ENCODE data around the gene ADAMTS2. TPM values are rescaled to one million over a fixed set of nuclear protein-coding genes. Genes with fewer than 3 reads are reported as not detected.

The ADAMTS2 gene
- total RNA-seq, 2 experiments from 2014 or later = not detected

DNA sequence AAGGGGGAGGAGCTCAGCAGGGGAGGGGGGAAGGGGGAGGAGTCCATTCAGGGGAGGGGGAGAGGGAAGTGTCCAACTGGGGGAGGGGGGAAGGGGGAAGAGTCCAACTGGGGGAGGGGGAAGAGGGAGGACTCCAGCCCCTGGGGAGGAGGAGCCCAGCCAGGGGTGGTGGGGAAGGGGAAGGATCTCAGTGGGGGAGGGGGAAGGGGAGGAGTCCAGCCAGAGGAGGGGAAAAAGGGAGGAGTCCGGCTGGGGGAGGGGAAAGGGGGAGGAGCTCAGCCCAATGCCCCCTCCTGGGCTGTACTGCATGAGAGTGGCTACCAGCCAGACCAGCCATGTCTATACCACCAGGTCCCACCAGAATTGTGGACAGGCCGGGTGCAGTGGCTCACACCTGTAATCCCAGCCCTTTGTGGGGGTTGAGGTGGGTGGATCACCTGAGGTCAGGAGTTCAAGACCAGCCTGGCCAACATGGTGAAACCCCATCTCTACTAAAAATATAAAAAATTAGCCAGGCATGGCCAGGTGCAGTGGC, 30.6 kb upstream of the ADAMTS2 start:
- Mint-ChIP-seq H3K36me3 (ENCODE audit: low read depth) (no peaks in the 10 kb centered on the region), H3K4me3 (no peak overlapping the region), H3K27ac (no peak overlapping the region), H3K9me3 (no peaks in the 10 kb centered on the region), H3K4me1 (ENCODE audit: low read depth) (no peaks in the 10 kb centered on the region), H3K27me3 (no peaks in the 10 kb centered on the region)
- Histone ChIP-seq H3K36me3 (ENCODE audit: insufficient read depth, low read length) (no peaks in the 10 kb centered on the region), H3K9me3 (ENCODE audit: control insufficient read depth in 1 of 2, insufficient read depth in 1 of 2, low read length in 2 of 2) (peaks cover 0 to 13% of the 10 kb centered on the region in 2 experiments), H3K4me3 (ENCODE audit: low read length) (no peak overlapping the region), H3K27ac (ENCODE audit: low read depth in 1 of 2, low read length in 2 of 2) (no peak overlapping the region), H3K4me1 (ENCODE audit: insufficient read depth, low read length) (no peaks in the 10 kb centered on the region), H3K27me3 (ENCODE audit: control insufficient read depth in 1 of 2, insufficient read depth in 2 of 2, low read length in 2 of 2) (no peaks in the 10 kb centered on the region)
- ATAC-seq (ENCODE audit: poor library complexity) (no peak), DNase-seq (no peak)
- ChIA-PET POLR2A (no interaction called here), CTCF (no interaction called here)
- TF ChIP-seq, protein P1, sequence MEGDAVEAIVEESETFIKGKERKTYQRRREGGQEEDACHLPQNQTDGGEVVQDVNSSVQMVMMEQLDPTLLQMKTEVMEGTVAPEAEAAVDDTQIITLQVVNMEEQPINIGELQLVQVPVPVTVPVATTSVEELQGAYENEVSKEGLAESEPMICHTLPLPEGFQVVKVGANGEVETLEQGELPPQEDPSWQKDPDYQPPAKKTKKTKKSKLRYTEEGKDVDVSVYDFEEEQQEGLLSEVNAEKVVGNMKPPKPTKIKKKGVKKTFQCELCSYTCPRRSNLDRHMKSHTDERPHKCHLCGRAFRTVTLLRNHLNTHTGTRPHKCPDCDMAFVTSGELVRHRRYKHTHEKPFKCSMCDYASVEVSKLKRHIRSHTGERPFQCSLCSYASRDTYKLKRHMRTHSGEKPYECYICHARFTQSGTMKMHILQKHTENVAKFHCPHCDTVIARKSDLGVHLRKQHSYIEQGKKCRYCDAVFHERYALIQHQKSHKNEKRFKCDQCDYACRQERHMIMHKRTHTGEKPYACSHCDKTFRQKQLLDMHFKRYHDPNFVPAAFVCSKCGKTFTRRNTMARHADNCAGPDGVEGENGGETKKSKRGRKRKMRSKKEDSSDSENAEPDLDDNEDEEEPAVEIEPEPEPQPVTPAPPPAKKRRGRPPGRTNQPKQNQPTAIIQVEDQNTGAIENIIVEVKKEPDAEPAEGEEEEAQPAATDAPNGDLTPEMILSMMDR (IDR thresholded peaks at IDR 0.05) = no peak
- intact Hi-C loops (cut with DNase I, micrococcal nuclease) = no loop called here

DNA sequence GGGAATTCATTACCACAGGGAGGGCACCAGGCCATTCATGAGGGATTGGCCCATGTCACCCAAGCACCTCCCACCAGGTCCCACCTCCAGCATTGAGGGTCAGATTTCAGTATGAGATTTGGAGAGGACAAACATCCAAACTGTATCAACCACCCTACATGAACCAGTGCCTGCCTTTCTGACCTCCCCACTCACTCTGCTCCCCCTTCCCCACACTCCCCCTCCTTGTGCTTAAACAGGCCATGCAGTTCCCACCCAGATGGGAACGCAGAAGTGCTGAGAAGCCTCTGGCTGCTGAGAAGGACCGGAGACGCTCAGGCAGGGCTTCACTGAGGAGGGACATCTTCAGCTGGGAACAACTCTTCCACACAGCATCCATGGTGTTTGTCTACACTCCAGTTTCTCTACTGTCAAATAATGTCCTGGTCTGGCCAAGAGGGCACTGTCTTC, 30.0 kb upstream of the ADAMTS2 start:
- Mint-ChIP-seq H3K36me3 (ENCODE audit: low read depth) (no peaks in the 10 kb centered on the region), H3K9me3 (no peaks in the 10 kb centered on the region), H3K4me1 (ENCODE audit: low read depth) (no peaks in the 10 kb centered on the region), H3K27ac (no peak overlapping the region), H3K4me3 (no peak overlapping the region), H3K27me3 (no peaks in the 10 kb centered on the region)
- Histone ChIP-seq H3K36me3 (ENCODE audit: insufficient read depth, low read length) (no peaks in the 10 kb centered on the region), H3K9me3 (ENCODE audit: control insufficient read depth in 1 of 2, insufficient read depth in 1 of 2, low read length in 2 of 2) (peaks cover 0 to 13% of the 10 kb centered on the region in 2 experiments), H3K4me3 (ENCODE audit: low read length) (no peak overlapping the region), H3K27ac (ENCODE audit: low read depth in 1 of 2, low read length in 2 of 2) (no peak overlapping the region), H3K27me3 (ENCODE audit: control insufficient read depth in 1 of 2, insufficient read depth in 2 of 2, low read length in 2 of 2) (no peaks in the 10 kb centered on the region), H3K4me1 (ENCODE audit: insufficient read depth, low read length) (no peaks in the 10 kb centered on the region)
- DNase-seq (no peak), ATAC-seq (ENCODE audit: poor library complexity) (no peak)
- CTCF ChIA-PET = no interaction called here
- TF ChIP-seq, protein P1 (IDR thresholded peaks at IDR 0.05) = no peak
- intact Hi-C loops (cut with DNase I, micrococcal nuclease) = no loop called here
- POLR2A ChIA-PET = no interaction called here

DNA sequence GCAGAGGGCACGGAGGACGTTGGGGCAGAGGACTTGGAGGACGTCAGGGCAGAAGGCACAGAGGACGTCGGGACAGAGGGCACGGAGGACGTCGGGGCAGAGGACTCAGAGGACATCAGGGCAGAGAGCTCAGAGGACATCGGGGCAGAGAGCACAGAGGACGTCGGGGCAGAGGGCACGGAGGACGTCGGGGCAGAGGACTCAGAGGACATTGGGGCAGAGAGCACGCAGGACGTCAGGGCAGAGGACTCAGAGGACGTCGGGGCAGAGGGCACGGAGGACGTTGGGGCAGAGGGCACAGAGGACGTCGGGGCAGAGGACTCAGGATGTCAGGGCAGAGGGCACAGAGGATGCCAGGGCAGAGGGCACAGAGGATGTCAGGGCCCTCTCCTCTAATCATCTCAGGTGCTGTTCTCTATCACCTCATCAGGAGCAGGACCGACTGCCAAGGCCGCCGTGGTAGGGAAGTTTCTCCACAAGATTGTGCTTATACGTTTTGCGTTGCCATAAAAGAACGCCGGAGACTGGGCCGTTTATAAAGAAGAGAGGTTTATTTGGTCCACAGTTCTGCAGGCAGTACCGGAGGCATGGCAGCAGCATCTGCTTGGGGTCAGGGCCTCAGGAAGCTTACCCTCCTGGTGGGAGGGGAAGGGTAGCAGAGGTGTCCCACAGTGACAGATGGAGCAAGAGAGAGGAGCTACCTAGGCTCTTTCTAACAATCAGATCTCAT, 29.4 kb upstream of the ADAMTS2 start:
- ATAC-seq (ENCODE audit: poor library complexity) = no peak
- ChIA-PET CTCF (no interaction called here), POLR2A (no interaction called here)
- H3K4me3 ChIP-seq (ENCODE audit: low read length) = no peak overlapping the region
- H3K9me3 Mint-ChIP-seq = no peaks in the 10 kb centered on the region
- H3K27me3 ChIP-seq (ENCODE audit: control insufficient read depth in 1 of 2, insufficient read depth in 2 of 2, low read length in 2 of 2) = no peaks in the 10 kb centered on the region
- TF ChIP-seq, protein P1 (IDR thresholded peaks at IDR 0.05) = no peak
- H3K4me1 ChIP-seq (ENCODE audit: insufficient read depth, low read length) = no peaks in the 10 kb centered on the region
- no peak overlapping the region for H3K27ac ChIP-seq (ENCODE audit: low read depth in 1 of 2, low read length in 2 of 2)
- H3K36me3 ChIP-seq (ENCODE audit: insufficient read depth, low read length) = no peaks in the 10 kb centered on the region
- no peak overlapping the region for H3K4me3 Mint-ChIP-seq
- no peaks in the 10 kb centered on the region for H3K27me3 Mint-ChIP-seq
- H3K9me3 ChIP-seq (ENCODE audit: control insufficient read depth in 1 of 2, insufficient read depth in 1 of 2, low read length in 2 of 2) = peaks cover 0 to 13% of the 10 kb centered on the region in 2 experiments
- H3K36me3 Mint-ChIP-seq (ENCODE audit: low read depth) = no peaks in the 10 kb centered on the region
- no peaks in the 10 kb centered on the region for H3K4me1 Mint-ChIP-seq (ENCODE audit: low read depth)
- no peak overlapping the region for H3K27ac Mint-ChIP-seq
- intact Hi-C loops (cut with DNase I, micrococcal nuclease) = no loop called here
- DNase-seq = no peak
